Measurements from ENCODE around the gene ICA1L.

- TF ChIP-seq CEBPB (IDR thresholded peaks at IDR 0.05; ENCODE audit: borderline replicate concordance, low read depth, low read length) (no peak), ZNF24 (IDR thresholded peaks at IDR 0.05) (no peak), TEF (CRISPR knock-in tag; IDR thresholded peaks at IDR 0.05) (no peak), ZBTB40 (IDR thresholded peaks at IDR 0.05) (no peak), ZBTB40 (CRISPR knock-in tag; IDR thresholded peaks at IDR 0.05) (no peak), E2F5 (CRISPR knock-in tag; conservative IDR thresholded peaks at IDR 0.05) (no peak)
Measured at GRCh38 chr2:202831242-202832220, 40.0 kb downstream of the ICA1L start.

Measured in HepG2 (cell line).